Natural killer cell (primary cell): ENCODE measurements around the gene ELMO3. TPM values are rescaled to one million over a fixed set of nuclear protein-coding genes. Genes with fewer than 3 reads are reported as not detected.
A peak's percentile ranks its signal among the peaks of the same experiment; 100 is the strongest.

ENCODE experiments used
- ATAC-seq, 3 donors: fragments of 150-1000 bp in 2 of 3; fragments of 200-7000 bp in 1 of 3; cut with Tn5 transposase; 1 replicate in 1 of 3; 2 replicates in 2 of 3; pipeline ENCODE4 v1.10.0; 2021; ENCODE audit warnings: mild to moderate bottlenecking in 2 of 3, moderate library complexity in 2 of 3
- DNase-seq, 2 donors: peaks; one replicate each; pipeline versions ENCODE4 v3.0.0 to v3.0.0-alpha.2; 2013 to 2021; ENCODE audit warnings: mixed read lengths in 1 of 2
- H3K27ac ChIP-seq: one replicate; pipeline ENCODE4 v1.5.1; 2013; ENCODE audit warnings: mild to moderate bottlenecking, low read length
- H3K27me3 ChIP-seq: one replicate; pipeline ENCODE4 v1.6.1; 2013; ENCODE audit warnings: low read length; ENCODE audit not compliant: control insufficient read depth, insufficient read depth
- H3K36me3 ChIP-seq: one replicate; pipeline ENCODE4 v1.6.1; 2013; ENCODE audit warnings: low read length; ENCODE audit not compliant: control insufficient read depth, insufficient read depth
- H3K4me1 ChIP-seq: one replicate; pipeline ENCODE4 v1.6.1; 2013; ENCODE audit warnings: low read length; ENCODE audit not compliant: control insufficient read depth, insufficient read depth
- H3K4me3 ChIP-seq: one replicate; pipeline ENCODE4 v1.5.1; 2013; ENCODE audit warnings: low read length
- H3K9me3 ChIP-seq: one replicate; pipeline ENCODE4 v1.6.1; 2013; ENCODE audit warnings: low read length; ENCODE audit not compliant: control insufficient read depth, insufficient read depth
- H3K27ac Mint-ChIP-seq, 2 donors: one replicate each; pipeline ENCODE4 v1.8.0; 2022; ENCODE audit warnings: mild to moderate bottlenecking in 2 of 2, mixed read lengths in 2 of 2, moderate library complexity in 1 of 2
- H3K27me3 Mint-ChIP-seq, 2 donors: one replicate each; pipeline ENCODE4 v1.8.0; 2022; ENCODE audit warnings: low read depth in 2 of 2, mixed read lengths in 2 of 2
- H3K36me3 Mint-ChIP-seq: one replicate; pipeline ENCODE4 v1.8.0; 2022; ENCODE audit warnings: mixed read lengths
- H3K4me1 Mint-ChIP-seq, 2 donors: one replicate each; pipeline ENCODE4 v1.8.0; 2022; ENCODE audit warnings: mixed read lengths in 2 of 2
- H3K4me3 Mint-ChIP-seq: one replicate; pipeline ENCODE4 v1.8.0; 2022; ENCODE audit warnings: mild to moderate bottlenecking, moderate library complexity, mixed read lengths
- H3K9me3 Mint-ChIP-seq, 2 donors: one replicate each; pipeline ENCODE4 v1.8.0; 2022; ENCODE audit warnings: mixed read lengths in 2 of 2
- CTCF ChIP-seq: fragments of 200-600 bp; IDR thresholded peaks from one replicate; pipeline ENCODE4 v1.8.0; 2022; ENCODE audit warnings: antibody characterized with exemption
- WGBS: methylation state at CpG from one replicate; pipeline ENCODE4 v1.1.7; 2013; ENCODE audit warnings: missing lambda C conversion rate; ENCODE audit not compliant: insufficient coverage; 5-methylcytosine and 5-hydroxymethylcytosine counted together
- intact Hi-C: fragments of 100-400 bp; cut with micrococcal nuclease; formaldehyde crosslinking; loops from one replicate; pipeline ENCODE4 v1.14.2; 2022
- total RNA-seq, 4 donors: library from RNA; stranded (reverse); fragments of 120-200 nt in 1 of 4; gene quantifications; one replicate each; pipeline versions ENCODE4 v1.2.3 to v1.2.4, GENCODE V29; 2013 to 2022

Gene ELMO3
- total RNA-seq = 1 to 10 TPM; 1.9 to 3.3 (median 2.3) TPM
- total RNA-seq (2013) = 2.6 TPM

GRCh38 chr16:67199011-67199807 lies at the start of gene ELMO3:
TSS of gene ELMO3 (plus strand) at chr16:67199131. CDS start at chr16:67199327, 196 bp downstream.
- H3K36me3 ChIP-seq = peaks cover 66% of the 10 kb centered on the region
- H3K27me3 ChIP-seq = no peaks in the 10 kb centered on the region
- WGBS = 90% methylated on average over 58 of the region's 61 CpGs
- no peak for TF ChIP-seq CTCF
- no peaks in the 10 kb centered on the region for H3K27me3 Mint-ChIP-seq
- ATAC-seq (peak in 1 of 3 donors; percentile 47), DNase-seq (no peak)
- no peaks in the 10 kb centered on the region for H3K4me1 ChIP-seq
- H3K9me3 Mint-ChIP-seq = no peaks in the 10 kb centered on the region
- peak within 1 kb of the TSS in 1 of 2 donors; percentile 40 for H3K27ac Mint-ChIP-seq
- H3K4me1 Mint-ChIP-seq = peaks cover 16 to 22% of the 10 kb centered on the region in 2 donors
- H3K4me3 ChIP-seq = no peak within 1 kb of the TSS
- H3K9me3 ChIP-seq = no peaks in the 10 kb centered on the region
- H3K27ac ChIP-seq = no peak within 1 kb of the TSS
- intact Hi-C loops = no loop called here
- peaks cover 14% of the 10 kb centered on the region for H3K36me3 Mint-ChIP-seq
- no peak within 1 kb of the TSS for H3K4me3 Mint-ChIP-seq

GRCh38 chr16:67149276-67150046 lies 49.5 kb upstream of the ELMO3 start:
- peaks cover 7 to 21% of the 10 kb centered on the region in 2 donors for H3K27me3 Mint-ChIP-seq
- Histone ChIP-seq H3K27ac (no peak overlapping the region), H3K36me3 (peaks cover 25% of the 10 kb centered on the region), H3K4me3 (no peak overlapping the region), H3K4me1 (peaks cover 8% of the 10 kb centered on the region), H3K9me3 (no peaks in the 10 kb centered on the region), H3K27me3 (peaks cover 7% of the 10 kb centered on the region)
- DNase-seq (no peak), ATAC-seq (no peak)
- no peak for TF ChIP-seq CTCF
- intact Hi-C loops = no loop called here
- H3K4me3 Mint-ChIP-seq = peak overlapping the region; percentile 45
- no peaks in the 10 kb centered on the region for H3K9me3 Mint-ChIP-seq
- no peak overlapping the region for H3K27ac Mint-ChIP-seq
- WGBS = 81% methylated on average over 77 of the region's 77 CpGs
- no peaks in the 10 kb centered on the region for H3K36me3 Mint-ChIP-seq
- H3K4me1 Mint-ChIP-seq = peaks cover 0 to 14% of the 10 kb centered on the region in 2 donors

DNA sequence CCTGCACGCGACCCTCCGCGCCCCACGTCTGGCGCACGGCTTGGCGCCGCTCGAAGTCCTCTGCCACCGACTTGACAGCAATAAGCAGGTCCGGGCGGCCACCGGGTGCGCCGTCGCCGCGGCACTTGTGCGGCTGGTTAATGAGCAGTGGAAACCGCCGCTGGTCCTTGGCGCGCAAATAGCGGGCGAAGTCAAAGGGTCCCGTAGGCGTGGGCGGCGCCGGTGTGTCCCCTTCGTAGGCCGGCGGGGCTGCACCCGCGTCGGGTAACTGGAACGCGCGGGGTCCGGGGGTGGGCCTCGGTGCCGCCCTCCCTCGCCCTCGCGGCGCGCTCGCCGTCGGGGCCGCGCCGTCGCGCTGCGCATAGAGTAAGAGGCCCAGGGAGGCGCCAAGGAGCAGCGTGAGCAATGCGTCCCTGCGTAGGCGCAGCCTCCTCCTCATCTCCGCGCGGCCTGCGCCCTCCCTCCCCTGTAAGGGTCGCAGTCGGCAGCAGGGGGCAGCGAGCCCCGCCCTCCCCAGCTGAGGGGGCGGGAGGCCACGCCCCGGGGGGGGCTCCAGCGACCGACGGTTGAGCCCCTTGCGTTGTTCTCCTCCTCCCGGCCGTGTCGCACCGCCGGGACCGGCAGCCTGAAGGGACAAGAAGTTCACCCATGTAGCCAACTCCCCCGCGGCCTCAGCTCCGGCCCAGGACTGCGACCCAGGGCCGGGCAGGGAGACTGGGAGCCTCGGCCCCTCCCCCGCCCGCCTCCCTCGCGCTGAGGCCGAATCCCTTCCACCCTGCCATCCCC lies 48.7 kb upstream of the ELMO3 start:
- ATAC-seq (peak in 2 of 3 donors; percentile 46 to 49), DNase-seq (peak in 1 of 2 donors; percentile 64)
- Mint-ChIP-seq H3K27me3 (peaks cover 7 to 21% of the 10 kb centered on the region in 2 donors), H3K36me3 (no peaks in the 10 kb centered on the region), H3K27ac (no peak overlapping the region), H3K9me3 (no peaks in the 10 kb centered on the region), H3K4me1 (peaks cover 0 to 16% of the 10 kb centered on the region in 2 donors), H3K4me3 (no peak overlapping the region)
- Histone ChIP-seq H3K27ac (no peak overlapping the region), H3K9me3 (no peaks in the 10 kb centered on the region), H3K4me1 (peaks cover 14% of the 10 kb centered on the region), H3K36me3 (peaks cover 18% of the 10 kb centered on the region), H3K27me3 (peaks cover 7% of the 10 kb centered on the region), H3K4me3 (peak overlapping the region; percentile 13)
- intact Hi-C loops = no loop called here
- WGBS = 12% methylated on average over 94 of the region's 94 CpGs
- TF ChIP-seq CTCF = no peak
